Globus pallidus (tissue), 1 donor: ENCODE measurements around the gene KATNA1.
A peak's percentile ranks its signal among the peaks of the same experiment; 100 is the strongest.

Experiments
- DNase-seq: peaks from one replicate; pipeline ENCODE4 v3.0.0-alpha.2; 2015; ENCODE audit warnings: low spot score

Gene KATNA1

DNA sequence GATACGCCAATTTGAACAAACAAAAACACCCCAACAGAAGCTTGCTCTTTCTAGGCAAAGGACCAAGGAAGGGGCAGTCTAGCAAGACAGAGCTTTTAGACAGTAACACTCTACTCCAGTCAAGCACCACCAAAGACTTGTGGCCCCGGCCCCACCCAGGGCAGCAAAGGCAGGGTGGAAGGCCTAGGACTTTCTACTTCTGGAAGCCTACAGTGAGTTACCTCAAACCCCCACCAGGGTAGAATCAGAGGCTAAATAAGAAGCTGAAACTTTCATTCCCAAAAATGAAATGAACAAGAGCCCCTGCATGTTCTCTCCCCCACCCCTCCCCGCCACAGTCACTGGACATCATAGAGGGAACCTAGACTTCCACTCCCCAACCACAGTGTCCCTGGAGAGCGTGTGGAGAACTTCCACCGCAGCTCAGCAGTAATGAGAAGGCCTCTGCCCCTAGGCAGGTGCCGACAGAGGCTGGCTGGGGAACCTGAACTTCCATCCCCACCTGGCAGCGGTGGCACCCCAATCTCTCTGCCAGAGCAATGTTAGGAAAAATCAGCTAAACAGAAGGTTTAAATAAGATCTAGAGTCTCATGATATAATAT is 40.0 kb downstream of the KATNA1 start:
- no peak for DNase-seq

DNA sequence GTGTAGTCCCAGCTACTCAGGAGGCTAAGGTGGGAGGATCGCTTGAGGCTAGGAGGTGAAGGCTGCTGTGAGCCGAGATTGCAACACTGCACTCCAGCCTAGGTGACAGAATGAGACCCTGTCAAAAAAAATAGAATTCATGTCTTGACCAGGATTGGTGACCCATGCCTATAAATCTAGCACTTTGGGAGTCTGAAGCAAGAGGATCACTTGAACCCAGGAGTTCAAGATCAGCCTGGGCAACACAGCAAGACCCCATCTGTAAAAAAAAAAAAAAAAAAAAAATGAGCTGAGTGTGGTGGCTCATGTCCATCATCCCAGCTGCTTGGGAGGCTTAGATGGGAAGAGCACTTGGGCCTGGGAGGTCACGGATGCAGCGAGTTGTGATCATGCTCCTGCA is 48.0 kb downstream of the KATNA1 start:
- DNase-seq = no peak

DNA sequence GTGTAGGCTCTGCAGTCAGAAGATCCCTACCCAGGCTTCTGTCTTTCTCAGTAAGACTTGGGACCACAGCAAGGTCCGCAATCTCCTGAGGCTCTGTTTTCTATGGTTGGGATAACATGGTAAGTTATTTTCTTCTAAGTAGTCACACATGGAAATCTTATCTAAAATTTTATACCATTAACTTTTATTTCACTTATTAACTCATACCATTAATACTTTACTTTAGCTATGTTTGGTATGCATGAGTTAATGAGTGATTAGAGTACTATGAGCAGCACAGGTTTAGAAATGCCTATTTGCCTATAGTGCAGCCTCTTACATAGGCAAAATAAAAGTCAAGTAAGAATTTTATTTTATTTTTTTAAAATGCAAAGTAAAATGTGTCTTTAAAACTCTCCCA is 55.1 kb downstream of the KATNA1 start:
- no peak for DNase-seq

DNA sequence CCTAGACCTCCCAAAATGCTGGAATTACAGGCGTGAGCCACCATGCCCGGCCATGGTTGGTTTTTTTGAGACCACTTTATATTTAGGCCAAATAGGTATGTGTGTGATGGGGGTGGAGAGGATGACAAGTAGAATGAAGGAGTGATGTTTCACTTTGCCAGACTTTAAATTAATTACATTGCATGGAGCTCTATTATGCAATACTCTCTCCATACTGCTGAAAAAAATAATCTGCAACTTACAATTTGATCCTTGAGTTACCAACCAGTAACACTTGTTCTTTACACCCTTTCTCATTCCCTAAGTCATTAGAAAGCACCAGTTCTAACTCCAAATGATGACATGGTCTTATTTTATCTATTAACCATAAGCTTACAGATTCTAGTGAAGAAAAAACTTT is 55.5 kb downstream of the KATNA1 start:
- DNase-seq = no peak

DNA sequence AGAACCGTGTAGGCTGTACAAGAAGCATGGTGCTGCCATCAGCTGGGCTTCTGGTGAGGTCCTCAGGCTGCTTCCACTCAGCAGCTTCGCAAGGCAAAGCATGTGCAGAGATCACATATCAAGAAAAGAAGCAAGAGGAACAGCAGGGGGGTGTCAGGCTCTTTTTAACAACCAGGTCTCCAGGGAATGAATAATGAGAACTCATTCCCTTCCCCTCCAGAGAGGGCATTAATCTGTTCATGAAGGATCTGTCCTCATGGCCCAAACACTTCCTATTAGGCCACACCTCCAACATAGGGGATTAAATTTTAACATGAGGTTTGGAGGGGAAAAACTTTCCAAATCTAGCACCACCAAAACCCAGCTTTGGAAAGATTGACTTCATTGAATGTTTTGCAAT is 62.4 kb downstream of the KATNA1 start:
- DNase-seq = no peak

DNA sequence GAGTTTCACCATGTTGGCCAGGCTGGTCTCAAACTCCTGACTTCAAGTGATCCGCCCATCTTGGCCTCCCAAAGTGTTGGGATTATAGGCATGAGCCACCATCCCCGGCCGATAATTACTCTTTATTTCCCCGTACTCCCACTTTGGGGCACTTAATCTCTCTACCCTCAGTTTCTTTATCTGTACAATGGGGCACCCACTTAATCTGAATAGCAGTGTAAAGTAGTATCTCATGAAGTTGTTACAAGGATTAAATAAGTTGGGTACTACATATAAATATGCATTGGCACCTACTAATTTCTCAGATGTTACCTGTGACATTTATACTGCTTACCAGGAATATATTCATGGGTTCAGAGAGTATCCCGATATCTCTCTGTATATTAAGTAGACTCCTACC is 67.2 kb downstream of the KATNA1 start:
- DNase-seq = no peak

DNA sequence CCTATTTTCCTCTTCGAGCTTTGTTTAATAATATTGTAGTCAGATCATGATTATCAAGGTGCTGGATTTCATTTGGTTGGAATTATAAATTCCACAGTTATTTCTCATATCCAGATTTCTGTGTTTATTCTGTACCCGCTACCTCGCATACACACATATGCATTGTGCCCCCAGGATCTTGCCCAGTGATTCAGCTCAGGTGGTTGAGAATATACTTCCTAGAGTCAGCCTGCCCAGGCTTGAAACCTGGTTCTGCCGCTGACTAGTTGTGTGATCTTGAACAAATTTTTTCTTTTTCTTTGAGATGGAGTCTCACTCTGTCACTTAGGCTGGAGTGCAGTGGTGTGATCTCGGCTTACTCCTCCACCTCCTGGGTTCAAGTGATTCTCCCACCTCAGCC is 67.6 kb downstream of the KATNA1 start:
- DNase-seq = no peak

DNA sequence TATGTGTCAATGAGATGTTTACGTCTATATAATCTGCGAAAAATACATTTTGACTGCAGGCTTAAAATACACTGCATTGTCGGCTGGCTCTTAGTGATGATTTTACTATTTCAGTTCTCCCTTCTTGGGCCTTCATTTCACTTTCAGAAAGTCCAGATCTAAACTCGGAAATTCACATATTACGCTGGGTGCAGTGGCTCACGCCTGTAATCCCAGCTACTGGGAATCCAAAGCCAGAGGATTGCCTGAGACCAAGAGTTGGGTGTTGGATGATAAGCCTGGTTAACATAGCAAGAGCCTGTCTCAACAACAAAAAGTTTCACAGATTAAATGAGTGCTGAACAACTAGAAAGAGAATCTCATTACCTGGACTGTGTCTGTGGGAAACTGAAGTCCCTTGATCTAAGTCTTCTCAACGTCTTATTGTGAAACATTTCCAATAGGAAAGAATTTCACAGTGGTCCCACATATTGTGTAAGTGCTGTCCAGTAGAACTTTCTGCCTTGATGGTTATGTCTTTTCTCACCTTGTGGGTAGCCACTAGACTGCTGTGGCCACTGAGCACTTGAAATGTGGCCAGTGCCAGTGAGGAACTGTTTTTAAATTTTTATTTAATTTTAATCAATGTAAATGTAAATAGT is 80.4 kb downstream of the KATNA1 start:
- DNase-seq = no peak

DNA sequence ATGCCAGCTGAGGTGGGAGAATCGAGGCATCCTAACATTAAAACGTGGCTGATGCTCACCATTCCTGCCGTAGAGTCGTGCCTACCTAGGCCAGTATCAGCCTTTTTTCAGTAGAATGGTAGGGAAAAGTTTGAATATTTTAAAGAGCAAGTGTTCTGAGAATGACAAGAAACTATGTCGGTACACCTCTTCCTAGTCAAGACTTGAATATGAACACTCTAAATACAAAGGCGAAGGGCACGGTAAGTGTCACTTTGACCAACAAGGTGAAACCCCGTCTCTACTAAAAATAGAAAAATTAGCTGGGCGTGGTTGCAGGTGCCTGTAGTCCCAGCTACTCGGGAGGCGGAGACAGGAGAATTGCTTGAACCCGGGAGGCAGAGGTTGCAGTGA is 81.3 kb downstream of the KATNA1 start:
- DNase-seq = no peak

DNA sequence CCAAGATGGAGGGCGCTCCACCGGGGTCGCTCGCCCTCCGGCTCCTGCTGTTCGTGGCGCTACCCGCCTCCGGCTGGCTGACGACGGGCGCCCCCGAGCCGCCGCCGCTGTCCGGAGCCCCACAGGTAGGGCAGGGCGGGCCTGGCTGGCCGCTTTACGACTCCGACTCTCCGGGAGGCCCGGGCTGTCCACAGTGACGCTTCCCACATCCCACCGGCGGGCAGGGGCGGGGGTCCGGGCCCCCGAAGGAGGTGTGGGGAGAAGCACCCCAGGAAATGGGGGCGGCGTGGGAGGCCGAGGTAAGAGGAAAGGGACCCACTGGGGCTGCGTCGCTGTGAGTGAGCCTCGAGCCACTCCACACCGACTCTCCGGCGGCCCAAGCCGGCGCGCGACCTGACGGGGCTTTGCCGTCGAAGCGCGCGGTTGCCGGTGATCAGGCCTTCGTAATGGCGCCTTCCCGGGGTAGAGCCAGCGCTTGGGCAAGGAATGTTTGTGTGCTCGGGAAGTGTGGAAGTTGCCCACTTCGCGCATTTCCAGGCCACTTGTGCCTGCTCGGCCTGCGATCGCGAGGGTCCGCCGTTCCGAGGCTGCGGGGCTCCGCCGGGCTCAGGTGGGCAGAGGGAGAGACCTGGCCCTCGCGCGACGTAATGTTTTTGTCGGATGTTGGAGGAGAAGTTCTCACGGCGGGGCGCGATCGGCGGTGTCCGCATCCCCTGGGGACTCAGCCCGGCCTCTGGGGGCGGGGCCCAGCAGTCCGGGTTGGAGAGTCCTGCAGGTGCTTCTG is 81.9 kb downstream of the KATNA1 start:
- DNase-seq = peak; percentile 27

DNA sequence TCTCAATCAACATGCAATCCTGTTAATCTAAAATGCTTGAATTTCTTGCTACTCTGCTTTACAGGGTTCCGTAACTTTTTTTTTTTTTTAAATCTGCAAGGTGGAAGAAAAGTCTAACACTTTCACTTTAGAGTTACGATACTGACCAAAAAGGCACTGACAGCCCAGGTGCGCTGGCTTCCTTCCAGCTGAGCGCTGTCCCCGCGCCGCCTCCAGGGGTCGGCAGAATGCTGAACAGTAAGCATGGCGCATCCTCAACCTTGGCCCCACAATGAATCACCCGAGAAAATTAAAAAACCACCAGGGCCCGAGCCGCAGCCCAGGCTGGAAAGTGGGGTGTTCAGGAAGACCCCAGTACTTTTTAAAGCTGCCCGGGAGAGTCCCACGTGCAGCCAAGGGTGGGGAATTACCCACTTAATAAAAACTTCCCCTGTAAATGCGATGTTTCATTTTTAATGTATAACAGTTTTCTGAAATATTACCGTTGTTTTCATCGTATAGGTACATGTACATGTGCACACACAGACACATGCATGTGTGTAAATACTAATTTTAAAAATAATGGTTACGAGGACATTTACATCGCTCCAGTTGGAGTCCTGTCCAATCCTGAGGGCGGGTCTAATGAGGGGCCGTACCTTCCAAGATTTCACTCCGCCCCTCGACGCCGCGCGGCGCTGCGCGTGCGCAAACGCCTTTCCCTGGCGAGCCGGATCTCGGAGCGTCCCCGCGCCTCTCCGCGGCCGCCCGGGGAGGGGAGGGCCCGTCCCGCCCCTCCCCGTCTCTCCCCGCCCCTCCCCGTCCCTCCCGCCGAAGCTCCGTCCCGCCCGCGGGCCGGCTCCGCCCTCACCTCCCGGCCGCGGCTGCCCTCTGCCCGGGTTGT is 82.7 kb downstream of the KATNA1 start, which contains the start of gene GINM1:
TSS of gene GINM1 (plus strand) at position 849 of the 883 bp plus-strand sequence. CDS start 40 bp downstream, outside the sequence.
- peak; percentile 94 for DNase-seq

DNA sequence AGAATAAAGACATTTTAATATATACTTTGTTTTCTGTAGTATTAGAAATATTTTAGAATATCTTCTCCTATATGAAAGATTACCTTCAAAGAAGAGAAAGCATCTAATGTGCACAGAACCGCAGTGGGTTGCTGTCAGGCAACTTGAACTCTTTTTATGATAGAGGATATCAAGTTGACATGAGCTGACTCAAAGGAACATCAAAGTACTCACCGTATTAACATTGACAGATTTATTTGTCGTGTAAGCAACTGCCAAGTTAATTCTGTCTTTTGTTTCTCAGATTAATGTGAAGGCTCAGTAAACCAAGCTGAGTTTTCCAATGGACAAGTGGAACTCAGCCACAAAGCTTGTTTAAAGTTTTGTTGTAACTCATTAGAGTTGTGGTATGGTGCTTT is 84.6 kb downstream of the KATNA1 start:
- DNase-seq = no peak

DNA sequence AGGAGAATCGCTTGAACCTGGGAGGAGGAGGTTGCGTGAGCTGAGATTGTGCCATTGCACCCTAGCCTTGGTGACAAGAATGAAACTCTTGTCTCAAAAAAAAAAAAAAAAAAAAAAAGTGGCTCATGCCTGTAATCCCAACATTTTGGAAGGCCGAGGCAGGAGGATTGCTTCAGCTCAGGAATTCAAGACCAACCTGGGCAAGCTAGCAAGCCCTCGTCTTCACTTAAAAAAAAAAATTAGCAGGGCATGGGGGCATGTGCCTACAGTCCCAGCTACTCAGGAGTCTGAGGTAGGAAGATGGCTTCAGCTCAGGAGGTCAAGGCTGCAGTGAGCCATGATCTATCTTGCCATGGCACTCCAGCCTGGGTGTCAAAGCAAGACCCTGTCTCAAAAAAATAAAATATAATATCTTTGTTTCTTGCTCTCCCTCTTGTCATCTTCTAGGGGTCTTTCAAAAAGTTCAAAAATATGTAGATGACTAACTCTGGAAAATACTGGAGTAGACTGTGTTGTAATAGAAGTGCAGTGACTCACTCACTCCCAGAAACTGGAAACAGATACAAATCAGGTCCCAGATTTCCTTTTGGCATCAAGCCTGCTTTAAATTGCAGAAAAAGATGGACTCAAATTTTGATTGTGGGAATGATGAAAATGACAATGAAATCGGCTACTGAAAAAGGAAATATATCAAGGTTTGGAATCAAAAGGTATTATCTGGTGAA is 85.1 kb downstream of the KATNA1 start:
- DNase-seq = no peak

DNA sequence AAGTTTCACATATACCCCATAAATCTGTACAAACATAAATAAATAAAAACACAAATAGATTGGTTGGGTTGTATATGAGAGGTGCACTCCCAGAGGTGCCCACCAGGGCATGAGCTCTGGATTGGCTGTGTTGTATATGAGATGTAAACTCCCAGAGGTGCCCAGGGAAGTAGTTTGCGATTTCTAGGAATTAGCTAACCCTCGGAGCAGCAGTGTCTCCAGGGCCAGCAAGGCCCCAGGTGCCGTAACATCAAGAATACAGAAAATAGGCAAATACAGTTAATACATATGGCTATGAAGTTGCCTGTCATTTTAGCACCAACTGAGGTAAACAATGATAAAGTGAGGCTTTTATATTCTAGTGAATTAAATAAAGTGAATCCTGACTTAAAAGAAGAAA is 87.8 kb downstream of the KATNA1 start:
- no peak for DNase-seq

DNA sequence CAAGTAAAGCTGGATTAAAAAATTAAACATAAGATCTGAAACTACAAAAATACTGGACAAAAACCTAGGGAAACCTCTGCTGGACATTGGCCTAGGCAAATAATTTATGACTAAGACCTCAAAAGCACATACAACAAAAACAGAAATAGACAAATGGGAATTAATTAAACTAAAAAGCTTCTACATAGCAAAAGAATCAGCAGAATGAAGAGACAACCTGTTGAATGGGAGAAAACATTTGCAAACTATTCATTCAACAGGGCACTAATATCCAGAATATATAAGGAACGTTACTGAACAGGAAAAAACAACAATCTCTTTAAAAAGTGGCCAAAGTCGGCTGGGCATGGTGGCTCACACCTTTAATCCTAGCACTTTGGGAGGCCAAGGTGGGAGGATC is 89.1 kb downstream of the KATNA1 start:
- no peak for DNase-seq

DNA sequence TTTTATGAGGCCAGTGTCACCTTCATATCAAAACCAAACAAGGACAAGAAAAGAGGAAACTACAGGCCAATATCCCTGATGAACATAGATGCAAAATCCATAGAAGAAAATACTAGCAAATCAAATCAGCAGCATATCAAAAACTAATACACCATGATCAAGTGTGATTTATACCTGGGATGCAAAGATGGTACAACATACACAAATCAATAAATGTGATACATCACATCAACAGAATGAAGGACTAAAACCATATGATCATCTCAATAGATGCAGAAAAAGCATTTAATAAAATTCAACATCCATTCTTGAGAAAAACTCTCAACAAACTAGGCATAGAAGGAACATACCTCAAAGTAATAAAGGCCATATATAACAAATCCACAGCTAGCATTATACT is 90.5 kb downstream of the KATNA1 start:
- no peak for DNase-seq

DNA sequence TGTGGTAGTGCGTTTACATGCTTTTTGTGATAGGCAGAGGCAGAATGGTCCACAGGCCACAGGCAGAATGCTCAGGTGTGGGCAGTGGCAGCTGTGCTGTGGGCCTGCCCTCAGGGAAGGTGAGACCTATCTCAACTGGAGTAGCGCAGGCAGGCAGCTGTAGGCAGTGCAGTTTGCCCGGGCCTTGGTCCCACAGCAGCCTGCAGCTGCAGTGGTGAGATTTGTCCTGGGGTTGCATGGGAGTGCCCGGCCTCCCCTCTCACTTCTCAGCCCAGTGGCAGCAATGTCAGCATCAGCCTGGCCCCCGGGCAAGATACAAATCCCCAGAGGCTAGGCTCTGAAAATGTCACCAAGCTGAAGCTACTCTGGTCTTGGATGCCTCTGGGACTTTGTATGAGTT is 96.6 kb downstream of the KATNA1 start:
- DNase-seq = no peak

DNA sequence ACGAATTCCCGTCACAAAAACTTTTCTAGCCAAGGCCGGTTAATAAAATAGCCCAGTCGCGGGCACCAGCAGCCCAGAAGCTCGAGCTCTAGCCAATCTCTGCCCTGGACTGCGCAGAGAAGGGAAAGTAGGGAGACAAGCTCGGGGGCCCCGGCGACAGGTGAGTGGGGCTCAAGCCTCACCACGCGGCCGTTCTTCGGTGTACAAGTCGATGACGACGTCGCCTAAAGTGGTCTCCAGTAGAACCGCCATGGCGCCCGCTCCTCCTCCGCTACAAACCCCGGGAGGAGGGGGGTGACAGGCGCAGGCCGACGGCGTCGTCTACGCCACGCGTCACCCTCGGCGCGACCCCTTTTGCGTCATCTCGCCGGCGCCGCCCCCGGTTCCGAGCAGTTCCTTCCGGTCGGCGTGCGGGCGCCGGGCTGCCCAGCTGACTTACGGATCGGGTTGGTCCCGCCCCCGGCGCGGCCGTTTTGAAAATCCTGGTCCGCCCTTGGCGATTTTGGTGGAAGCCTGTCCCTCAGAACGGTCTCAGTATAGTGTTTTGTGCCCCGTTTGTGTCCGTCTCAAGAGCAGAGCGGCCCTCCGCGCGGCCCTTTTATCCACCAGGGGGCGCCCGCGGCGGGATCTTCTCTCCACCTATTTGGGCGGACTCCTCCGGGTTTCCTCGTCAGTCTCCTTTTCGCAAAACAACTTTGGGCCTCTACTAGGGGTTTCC is 102.6 kb downstream of the KATNA1 start, which contains the start of gene PPIL4:
TSS of gene PPIL4 (minus strand) at position 290 of the 718 bp plus-strand sequence. CDS start at position 252, 38 bp downstream.
- peak; percentile 92 for DNase-seq

DNA sequence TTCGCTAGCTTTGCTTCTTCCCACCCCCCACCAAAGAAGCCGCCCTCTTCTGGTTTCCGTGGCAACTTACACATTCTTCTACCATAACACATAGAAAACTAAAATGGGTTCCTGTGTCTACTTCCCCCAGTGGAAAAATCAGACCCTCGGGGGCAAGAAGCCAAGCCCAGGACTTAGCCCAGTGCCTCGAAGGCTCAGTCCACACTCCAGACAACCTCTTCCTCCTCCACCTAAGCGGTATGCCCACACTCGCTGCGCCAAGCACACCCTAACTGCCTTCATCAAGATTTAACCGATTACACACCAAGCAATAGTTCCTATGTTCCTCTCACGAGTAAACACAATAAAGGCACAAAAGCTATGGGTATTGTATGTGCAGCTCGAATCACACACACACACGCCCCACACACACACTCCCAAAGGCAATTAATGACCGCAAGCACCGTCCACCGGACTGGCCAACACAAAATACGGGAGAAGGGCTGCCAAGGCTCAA is 103.2 kb downstream of the KATNA1 start:
- peak; percentile 41 for DNase-seq
